ENCODE measurements around the gene RAPGEF5.

The RAPGEF5 gene

DNA sequence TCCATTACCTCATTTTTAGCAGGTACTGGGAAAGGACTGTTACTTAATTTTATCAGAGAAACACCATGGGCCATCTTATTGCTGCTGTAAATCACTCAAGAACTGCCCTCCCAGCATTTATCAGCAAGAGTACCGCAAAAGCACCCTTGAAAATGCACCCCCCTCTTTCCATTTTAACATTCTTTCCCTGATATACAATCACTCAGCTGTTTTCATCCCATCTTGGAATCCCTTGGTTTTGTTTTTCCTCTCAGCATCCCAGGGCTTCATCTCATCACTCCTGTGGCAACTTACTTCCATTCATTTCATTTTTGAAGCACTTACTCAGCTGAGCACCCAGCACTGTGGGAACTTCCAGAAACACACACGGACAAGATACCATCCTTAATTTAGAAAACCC lies 36.5 kb downstream of the RAPGEF5 start:
- no peak for TF ChIP-seq CTCF (conservative IDR thresholded peaks at IDR 0.05; ENCODE audit: control insufficient read depth, insufficient read depth, low read depth, low read length)
- DNase-seq (ENCODE audit: low read depth), result no peak
- H3K4me3 ChIP-seq (ENCODE audit: control insufficient read depth, low read depth, low read length), result no peak overlapping the region

GRCh38 chr7:22319424-22320403 lies 37.2 kb downstream of the RAPGEF5 start:
- TF ChIP-seq CTCF (conservative IDR thresholded peaks at IDR 0.05; ENCODE audit: control insufficient read depth, insufficient read depth, low read depth, low read length), result no peak

GRCh38 chr7:22318376-22318775 lies 38.6 kb downstream of the RAPGEF5 start:
- no peak overlapping the region for H3K4me3 ChIP-seq (ENCODE audit: control insufficient read depth, low read depth, low read length)
- TF ChIP-seq CTCF (conservative IDR thresholded peaks at IDR 0.05; ENCODE audit: control insufficient read depth, insufficient read depth, low read depth, low read length), result no peak
- DNase-seq (ENCODE audit: low read depth), result no peak

More at GRCh38 chr7:22319424-22320403, 37.2 kb downstream of the RAPGEF5 start:
- DNase-seq (ENCODE audit: low read depth), result no peak
- H3K4me3 ChIP-seq (ENCODE audit: control insufficient read depth, low read depth, low read length), result no peak overlapping the region

DNA sequence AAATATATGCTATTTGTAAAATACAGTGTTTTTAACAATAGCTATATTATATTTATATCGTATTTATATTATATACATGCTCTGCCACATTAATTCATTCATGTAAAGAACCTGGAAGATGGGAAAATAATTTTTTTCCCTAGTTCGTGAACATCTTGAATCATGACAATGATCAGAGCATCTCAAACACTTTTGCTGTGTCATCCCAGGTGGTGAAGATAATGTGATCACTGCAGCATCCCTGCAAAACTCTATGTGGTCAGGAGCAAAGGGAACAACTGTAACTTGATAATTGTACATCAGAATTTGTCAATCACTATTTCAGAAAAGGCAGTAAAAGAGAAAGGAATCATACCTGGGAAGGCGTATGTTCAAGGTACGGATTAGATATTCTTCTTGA lies 39.3 kb downstream of the RAPGEF5 start:
- no peak overlapping the region for H3K4me3 ChIP-seq (ENCODE audit: control insufficient read depth, low read depth, low read length)
- no peak for DNase-seq (ENCODE audit: low read depth)
- no peak for TF ChIP-seq CTCF (conservative IDR thresholded peaks at IDR 0.05; ENCODE audit: control insufficient read depth, insufficient read depth, low read depth, low read length)

GRCh38 chr7:22316914-22317313 lies 40.0 kb downstream of the RAPGEF5 start:
- TF ChIP-seq CTCF (conservative IDR thresholded peaks at IDR 0.05; ENCODE audit: control insufficient read depth, insufficient read depth, low read depth, low read length), result no peak
- H3K4me3 ChIP-seq (ENCODE audit: control insufficient read depth, low read depth, low read length), result no peak overlapping the region
- DNase-seq (ENCODE audit: low read depth), result no peak

DNA sequence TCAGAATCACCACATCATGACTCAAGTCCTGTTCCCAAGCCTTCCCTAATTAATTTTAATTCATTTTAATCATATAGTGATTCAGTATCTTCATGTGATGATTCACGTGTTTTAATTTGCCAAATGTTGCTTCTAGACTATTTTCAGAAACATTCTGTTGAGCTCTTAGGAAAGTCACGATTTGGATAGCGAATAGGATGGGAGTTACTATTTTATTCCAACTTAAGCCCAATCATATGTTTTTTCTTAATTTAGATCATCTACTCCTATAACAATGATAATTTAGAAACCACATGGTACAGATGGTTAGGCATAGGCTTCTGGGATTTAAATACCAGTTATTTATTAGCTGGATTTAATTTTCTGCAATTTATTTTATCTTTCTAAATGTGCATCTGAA lies 49.1 kb downstream of the RAPGEF5 start:
- no peak for TF ChIP-seq CTCF (conservative IDR thresholded peaks at IDR 0.05; ENCODE audit: control insufficient read depth, insufficient read depth, low read depth, low read length)
- peak; percentile 6 for DNase-seq (ENCODE audit: low read depth)
- no peak overlapping the region for H3K4me3 ChIP-seq (ENCODE audit: control insufficient read depth, low read depth, low read length)
